Mucosa of descending colon (tissue), 3 donors: ENCODE results near the gene ZBTB44. TPM values are rescaled to one million over a fixed set of nuclear protein-coding genes. Genes with fewer than 3 reads are reported as not detected.
A peak's percentile ranks its signal among the peaks of the same experiment; 100 is the strongest.

ENCODE experiments used
- ATAC-seq: fragments of 200-7000 bp; cut with Tn5 transposase; one replicate; pipeline ENCODE4 v1.9.1; 2020; ENCODE audit warnings: mild to moderate bottlenecking, moderate library complexity
- DNase-seq, 3 donors: peaks; one replicate each; pipeline ENCODE4 v3.0.0-alpha.2; 2020
- H3K36me3 ChIP-seq: fragments of 200-600 bp; one replicate; pipeline ENCODE4 v1.8.0; 2021; ENCODE audit warnings: low read depth, mild to moderate bottlenecking
- H3K4me1 ChIP-seq: fragments of 200-600 bp; one replicate; pipeline ENCODE4 v1.8.0; 2021; ENCODE audit warnings: low read depth, mild to moderate bottlenecking
- H3K4me3 ChIP-seq: fragments of 200-600 bp; one replicate; pipeline ENCODE4 v1.8.0; 2021; ENCODE audit warnings: mild to moderate bottlenecking
- H3K9me3 ChIP-seq: fragments of 200-600 bp; one replicate; pipeline ENCODE4 v1.8.0; 2021; ENCODE audit warnings: mild to moderate bottlenecking
- CTCF ChIP-seq: fragments of 200-600 bp; IDR thresholded peaks from one replicate; pipeline ENCODE4 v1.8.0; 2022; ENCODE audit warnings: antibody characterized with exemption, mild to moderate bottlenecking
- intact Hi-C, 2 donors: fragments of 100-400 bp; cut with DNase I in 1 of 2; cut with micrococcal nuclease in 1 of 2; formaldehyde crosslinking; loops; one replicate each; pipeline versions ENCODE4 v1.11.0 to v1.11.1; 2022; cut with DNase I, micrococcal nuclease
- total RNA-seq, 3 donors: library from RNA; stranded (reverse); fragmentation: NEBNext Ultra II Directional in 2 of 3; extraction: Animal tissue kit (Norgen Biotek cat#: 25700) in 2 of 3; gene quantifications; one replicate each; pipeline versions ENCODE4 v1.2.1 to v1.2.4, GENCODE V29; 2021 to 2023
- donor health status: DM: no; HTN: no; CAD: no; lungs with moderate emphysema.
- donor health status: DM: no; HTN: no; CAD: no.
- donor health status: DM: no; HTN: yes; CAD: no.

ZBTB44 gene
- total RNA-seq, 3 donors from 2014 or later: 26.5 to 56.8 (median 32.4) TPM

- TF ChIP-seq CTCF: no peak
These were observed 121.9 kb downstream of the ZBTB44 start for GRCh38 chr11:130192845-130193267.

GRCh38 chr11:130191896-130192295 is 122.8 kb downstream of the ZBTB44 start:
- Histone ChIP-seq H3K36me3 (no peaks in the 10 kb centered on the region), H3K4me3 (no peak overlapping the region), H3K9me3 (no peaks in the 10 kb centered on the region), H3K4me1 (peaks cover 39% of the 10 kb centered on the region)
- intact Hi-C loops: no loop called here
- no peak for TF ChIP-seq CTCF
- ATAC-seq: no peak
- DNase-seq: peak in 1 of 3 donors; percentile 33

More at GRCh38 chr11:130192845-130193267, 121.9 kb downstream of the ZBTB44 start:
- ATAC-seq (no peak), DNase-seq (peak in 1 of 3 donors; percentile 35)
- Histone ChIP-seq H3K36me3 (no peaks in the 10 kb centered on the region), H3K4me1 (peaks cover 29% of the 10 kb centered on the region), H3K9me3 (no peaks in the 10 kb centered on the region), H3K4me3 (no peak overlapping the region)
- intact Hi-C loops: no loop called here

GRCh38 chr11:130190371-130190881 is 124.3 kb downstream of the ZBTB44 start:
- Histone ChIP-seq H3K9me3 (no peaks in the 10 kb centered on the region), H3K4me1 (peaks cover 43% of the 10 kb centered on the region), H3K36me3 (no peaks in the 10 kb centered on the region), H3K4me3 (no peak overlapping the region)
- peak; percentile 71 to 76 (median 73) for DNase-seq
- peak; percentile 37 for ATAC-seq
- no peak for TF ChIP-seq CTCF
- intact Hi-C loops: no loop called here

- Histone ChIP-seq H3K4me1 (peaks cover 43% of the 10 kb centered on the region), H3K9me3 (no peaks in the 10 kb centered on the region), H3K4me3 (no peak overlapping the region), H3K36me3 (no peaks in the 10 kb centered on the region)
- DNase-seq (peak; percentile 77 to 87 (median 84)), ATAC-seq (peak; percentile 84)
- intact Hi-C loops: no loop called here
- TF ChIP-seq CTCF: no peak
These were observed 125.1 kb downstream of the ZBTB44 start for GRCh38 chr11:130189492-130190210.

GRCh38 chr11:130188585-130189347 is 126.0 kb downstream of the ZBTB44 start:
- H3K4me3 ChIP-seq: no peak overlapping the region
- intact Hi-C loops: no loop called here
- ATAC-seq (no peak), DNase-seq (peak in 2 of 3 donors; percentile 49 to 52)
- peaks cover 43% of the 10 kb centered on the region for H3K4me1 ChIP-seq
- H3K9me3 ChIP-seq: no peaks in the 10 kb centered on the region
- no peak for TF ChIP-seq CTCF
- H3K36me3 ChIP-seq: no peaks in the 10 kb centered on the region
